SJSA1 (cell line): ENCODE measurements around the gene ATF6. TPM values are rescaled to one million over a fixed set of nuclear protein-coding genes. Genes with fewer than 3 reads are reported as not detected.
A peak's percentile ranks its signal among the peaks of the same experiment; 100 is the strongest.

Experiments
- DNase-seq, 2 experiments: peaks; one replicate each; pipeline ENCODE4 v3.0.0-alpha.2; 2015 to 2020; ENCODE audit warnings: low spot score in 2 of 2, low read depth in 1 of 2
- H3K27ac ChIP-seq: fragments of 250-450 bp; sonication (Bioruptor Pico); 2 replicates; pipeline ENCODE4 v1.5.1; 2020; ENCODE audit warnings: mild to moderate bottlenecking, moderate library complexity
- H3K27me3 ChIP-seq: fragments of 250-450 bp; sonication (Bioruptor Pico); replicated peaks from 2 replicates; pipeline ENCODE4 v1.5.1; 2020; ENCODE audit warnings: mild to moderate bottlenecking, moderate library complexity
- H3K36me3 ChIP-seq: fragments of 250-450 bp; sonication (Bioruptor Pico); 2 replicates; pipeline ENCODE4 v1.5.1; 2020; ENCODE audit warnings: mild to moderate bottlenecking
- H3K4me1 ChIP-seq: fragments of 250-450 bp; sonication (Bioruptor Pico); replicated peaks from 2 replicates; pipeline ENCODE4 v1.6.1; 2021; ENCODE audit warnings: mild to moderate bottlenecking
- H3K4me3 ChIP-seq: fragments of 250-450 bp; sonication (Bioruptor Pico); 2 replicates; pipeline ENCODE4 v1.5.1; 2020; ENCODE audit warnings: mild to moderate bottlenecking
- H3K9me3 ChIP-seq: fragments of 250-450 bp; sonication (Bioruptor Pico); replicated peaks from 2 replicates; pipeline ENCODE4 v1.5.1; 2020; ENCODE audit warnings: mild to moderate bottlenecking
- total RNA-seq: library from RNA; depleted of rRNA; stranded (reverse); fragments of >200 nt; shearing (Covaris generic); gene quantifications from 2 replicates; pipeline ENCODE4 v1.2.3, GENCODE V29; 2014

ATF6 gene
- total RNA-seq, 1 experiment from 2014 or later = 30.6 TPM

- H3K4me1 ChIP-seq = peaks cover under 1% of the 10 kb centered on the region
- no peak for DNase-seq
- no peaks in the 10 kb centered on the region for H3K9me3 ChIP-seq
- no peaks in the 10 kb centered on the region for H3K27me3 ChIP-seq
- no peak overlapping the region for H3K4me3 ChIP-seq
- no peak overlapping the region for H3K27ac ChIP-seq
- H3K36me3 ChIP-seq = no peaks in the 10 kb centered on the region
These were observed 215.0 kb downstream of the ATF6 start for GRCh38 chr1:161981126-161981525.

- Histone ChIP-seq H3K36me3 (no peaks in the 10 kb centered on the region), H3K27ac (no peak overlapping the region), H3K4me1 (peaks cover 8% of the 10 kb centered on the region), H3K9me3 (no peaks in the 10 kb centered on the region), H3K4me3 (no peak overlapping the region), H3K27me3 (no peaks in the 10 kb centered on the region)
- no peak for DNase-seq
These were observed 215.8 kb downstream of the ATF6 start for GRCh38 chr1:161981735-161982506.

GRCh38 chr1:161982507-161982895 lies 216.4 kb downstream of the ATF6 start:
- no peaks in the 10 kb centered on the region for H3K36me3 ChIP-seq
- no peaks in the 10 kb centered on the region for H3K27me3 ChIP-seq
- DNase-seq = no peak
- peaks cover 8% of the 10 kb centered on the region for H3K4me1 ChIP-seq
- H3K4me3 ChIP-seq = no peak overlapping the region
- H3K27ac ChIP-seq = no peak overlapping the region
- H3K9me3 ChIP-seq = peaks cover 3% of the 10 kb centered on the region

- peaks cover 7% of the 10 kb centered on the region for H3K9me3 ChIP-seq
- no peaks in the 10 kb centered on the region for H3K36me3 ChIP-seq
- peaks cover 8% of the 10 kb centered on the region for H3K4me1 ChIP-seq
- no peaks in the 10 kb centered on the region for H3K27me3 ChIP-seq
- DNase-seq = no peak
- no peak overlapping the region for H3K27ac ChIP-seq
- no peak overlapping the region for H3K4me3 ChIP-seq
These were observed 216.8 kb downstream of the ATF6 start for GRCh38 chr1:161982917-161983316.

GRCh38 chr1:161983725-161984124 lies 217.6 kb downstream of the ATF6 start:
- H3K27me3 ChIP-seq = no peaks in the 10 kb centered on the region
- H3K4me1 ChIP-seq = peaks cover 8% of the 10 kb centered on the region
- H3K36me3 ChIP-seq = no peaks in the 10 kb centered on the region
- peaks cover 10% of the 10 kb centered on the region for H3K9me3 ChIP-seq
- no peak overlapping the region for H3K27ac ChIP-seq
- DNase-seq = no peak
- H3K4me3 ChIP-seq = no peak overlapping the region

- DNase-seq = no peak
- Histone ChIP-seq H3K9me3 (peaks cover 13% of the 10 kb centered on the region), H3K4me1 (peaks cover 8% of the 10 kb centered on the region), H3K27ac (no peak overlapping the region), H3K36me3 (no peaks in the 10 kb centered on the region), H3K4me3 (no peak overlapping the region), H3K27me3 (no peaks in the 10 kb centered on the region)
These were observed 219.2 kb downstream of the ATF6 start for GRCh38 chr1:161985301-161985822.

GRCh38 chr1:161986328-161986727 lies 220.2 kb downstream of the ATF6 start:
- Histone ChIP-seq H3K27me3 (no peaks in the 10 kb centered on the region), H3K4me3 (no peak overlapping the region), H3K4me1 (peaks cover 8% of the 10 kb centered on the region), H3K27ac (no peak overlapping the region), H3K36me3 (no peaks in the 10 kb centered on the region), H3K9me3 (peaks cover 13% of the 10 kb centered on the region)
- no peak for DNase-seq

GRCh38 chr1:161987303-161987702 lies 221.2 kb downstream of the ATF6 start:
- Histone ChIP-seq H3K27me3 (no peaks in the 10 kb centered on the region), H3K9me3 (peaks cover 17% of the 10 kb centered on the region), H3K27ac (no peak overlapping the region), H3K4me1 (peaks cover 8% of the 10 kb centered on the region), H3K4me3 (no peak overlapping the region), H3K36me3 (no peaks in the 10 kb centered on the region)
- DNase-seq = peak in 1 of 2 experiments; percentile 35

- H3K27ac ChIP-seq = no peak overlapping the region
- H3K27me3 ChIP-seq = no peaks in the 10 kb centered on the region
- H3K4me1 ChIP-seq = peaks cover 8% of the 10 kb centered on the region
- H3K4me3 ChIP-seq = no peak overlapping the region
- DNase-seq = no peak
- peaks cover 17% of the 10 kb centered on the region for H3K9me3 ChIP-seq
- no peaks in the 10 kb centered on the region for H3K36me3 ChIP-seq
These were observed 221.8 kb downstream of the ATF6 start for GRCh38 chr1:161987872-161988271.

- H3K27ac ChIP-seq = no peak overlapping the region
- peaks cover 8% of the 10 kb centered on the region for H3K4me1 ChIP-seq
- peaks cover 17% of the 10 kb centered on the region for H3K9me3 ChIP-seq
- no peak for DNase-seq
- no peaks in the 10 kb centered on the region for H3K27me3 ChIP-seq
- no peak overlapping the region for H3K4me3 ChIP-seq
- no peaks in the 10 kb centered on the region for H3K36me3 ChIP-seq
These were observed 222.3 kb downstream of the ATF6 start for GRCh38 chr1:161988413-161988812.

GRCh38 chr1:161989108-161989507 lies 223.0 kb downstream of the ATF6 start:
- Histone ChIP-seq H3K27ac (no peak overlapping the region), H3K4me1 (peaks cover 8% of the 10 kb centered on the region), H3K36me3 (no peaks in the 10 kb centered on the region), H3K27me3 (no peaks in the 10 kb centered on the region), H3K9me3 (peaks cover 17% of the 10 kb centered on the region), H3K4me3 (no peak overlapping the region)
- DNase-seq = no peak

GRCh38 chr1:161989786-161990185 lies 223.7 kb downstream of the ATF6 start:
- DNase-seq = no peak
- H3K27me3 ChIP-seq = no peaks in the 10 kb centered on the region
- no peak overlapping the region for H3K4me3 ChIP-seq
- H3K36me3 ChIP-seq = no peaks in the 10 kb centered on the region
- peaks cover 8% of the 10 kb centered on the region for H3K4me1 ChIP-seq
- H3K9me3 ChIP-seq = peaks cover 17% of the 10 kb centered on the region
- H3K27ac ChIP-seq = no peak overlapping the region

- no peak for DNase-seq
- peaks cover 1% of the 10 kb centered on the region; the same call in 1 of the 2 replicates for H3K4me1 ChIP-seq
- H3K36me3 ChIP-seq = no peaks in the 10 kb centered on the region
- no peak overlapping the region for H3K4me3 ChIP-seq
- H3K27ac ChIP-seq = no peak overlapping the region
- H3K27me3 ChIP-seq = no peaks in the 10 kb centered on the region
- peaks cover 7% of the 10 kb centered on the region; the same call in 1 of the 2 replicates for H3K9me3 ChIP-seq
These were observed 227.5 kb downstream of the ATF6 start for GRCh38 chr1:161993576-161993975.

GRCh38 chr1:161994175-161994668 lies 228.1 kb downstream of the ATF6 start:
- Histone ChIP-seq H3K4me3 (no peak overlapping the region), H3K27me3 (no peaks in the 10 kb centered on the region), H3K36me3 (no peaks in the 10 kb centered on the region), H3K27ac (no peak overlapping the region), H3K9me3 (peaks cover 4% of the 10 kb centered on the region; the same call in 1 of the 2 replicates), H3K4me1 (peaks cover 8% of the 10 kb centered on the region; the same call in 1 of the 2 replicates)
- no peak for DNase-seq
